SK-N-SH (cell line): ENCODE data around the gene MAPK13. TPM values are rescaled to one million over a fixed set of nuclear protein-coding genes. Genes with fewer than 3 reads are reported as not detected.

Experiments used
- CTCF ChIA-PET: fragments of 300-600, 350-600 bp; formaldehyde crosslinking; extraction: SDS; loops from one replicate; lab custom pipeline; 2021; lab: Yijun Ruan, JAX
- POLR2A ChIA-PET: fragments of 350-600 bp; sonication (Branson Sonifier 250); formaldehyde crosslinking; extraction: SDS; loops from one replicate; lab custom pipeline; 2020; ENCODE audit warnings: antibody characterized with exemption, inconsistent platforms; lab: Yijun Ruan, JAX
- DNase-seq: peaks from one replicate; pipeline ENCODE4 v3.0.0; 2012
- H2AFZ ChIP-seq: fragments of 200-600 bp; sonication (generic); 2 replicates; pipeline ENCODE4 v1.8.1; 2016; ENCODE audit warnings: antibody characterized with exemption, mild to moderate bottlenecking, low read depth
- H3F3A ChIP-seq: fragments of 200-600 bp; sonication (generic); replicated peaks from 2 replicates; pipeline ENCODE3; 2016; ENCODE audit warnings: antibody characterized with exemption, mild to moderate bottlenecking; ENCODE audit not compliant: insufficient read depth
- H3K27ac ChIP-seq, 2 experiments: fragments of 200-500 bp in 1 of 2; fragments of 200-600 bp in 1 of 2; sonication (Bioruptor generic) in 1 of 2; sonication (generic), shearing (Covaris generic) in 1 of 2; 2 replicates each; pipeline versions ENCODE4 v1.5.1 to v1.6.1; 2014 to 2016; ENCODE audit warnings: low read depth in 2 of 2, inconsistent platforms in 1 of 2, low read length in 1 of 2, mild to moderate bottlenecking in 1 of 2, mixed read lengths in 1 of 2
- H3K27me3 ChIP-seq: fragments of 200-600 bp; sonication (generic), shearing (Covaris generic); 2 replicates; pipeline ENCODE4 v1.6.1; 2016; ENCODE audit warnings: mixed run types; ENCODE audit not compliant: insufficient read depth
- H3K36me3 ChIP-seq, 2 experiments: fragments of 200-500 bp in 1 of 2; fragments of 200-600 bp in 1 of 2; sonication (Bioruptor generic) in 1 of 2; sonication (generic) in 1 of 2; replicated peaks in 1 of 2; 2 replicates each; pipeline versions ENCODE3 to v1.5.1; 2014 to 2016; ENCODE audit warnings: low read length in 1 of 2, mild to moderate bottlenecking in 1 of 2; ENCODE audit not compliant: insufficient read depth in 2 of 2, control insufficient read depth in 1 of 2
- H3K4me1 ChIP-seq, 2 experiments: fragments of 200-500 bp in 1 of 2; fragments of 200-600 bp in 1 of 2; sonication (Bioruptor generic) in 1 of 2; sonication (generic), shearing (Covaris generic) in 1 of 2; 2 replicates each; pipeline versions ENCODE4 v1.5.1 to v1.6.1; 2014 to 2016; ENCODE audit warnings: low read depth in 1 of 2, low read length in 1 of 2, mixed run types in 1 of 2; ENCODE audit not compliant: insufficient read depth in 2 of 2, control insufficient read depth in 1 of 2
- H3K4me2 ChIP-seq: fragments of 200-600 bp; sonication (generic), shearing (Covaris generic); 2 replicates; pipeline ENCODE4 v1.6.1; 2017; ENCODE audit warnings: mixed run types
- H3K4me3 ChIP-seq, 2 experiments: fragments of 200-500 bp in 1 of 2; fragments of 200-600 bp in 1 of 2; sonication (Bioruptor generic) in 1 of 2; sonication (generic), shearing (Covaris generic) in 1 of 2; 2 replicates each; pipeline versions ENCODE4 v1.5.1 to v1.8.1; 2014 to 2016; ENCODE audit warnings: low read depth in 2 of 2, inconsistent platforms in 1 of 2, low read length in 1 of 2, mild to moderate bottlenecking in 1 of 2, mixed read lengths in 1 of 2, moderate library complexity in 1 of 2
- H3K79me2 ChIP-seq: fragments of 200-600 bp; sonication (generic); 2 replicates; pipeline ENCODE4 v1.8.1; 2017; ENCODE audit warnings: mild to moderate bottlenecking; ENCODE audit not compliant: insufficient read depth
- H3K9ac ChIP-seq: fragments of 200-600 bp; sonication (generic); 2 replicates; pipeline ENCODE4 v1.6.1; 2017; ENCODE audit warnings: mixed run types
- H3K9me2 ChIP-seq: fragments of 200-600 bp; sonication (generic); 2 replicates; pipeline ENCODE4 v1.6.1; 2017; ENCODE audit warnings: mixed run types
- H3K9me3 ChIP-seq: fragments of 200-600 bp; sonication (generic); 2 replicates; pipeline ENCODE4 v1.6.1; 2017; ENCODE audit warnings: mixed run types, mild to moderate bottlenecking, moderate library complexity
- H4K20me1 ChIP-seq: fragments of 200-600 bp; sonication (generic); 2 replicates; pipeline ENCODE4 v1.6.1; 2017; ENCODE audit warnings: mild to moderate bottlenecking, mixed run types; ENCODE audit not compliant: insufficient read depth
- CHD2 ChIP-seq: fragments of 150-350 bp; IDR thresholded peaks from 2 replicates; pipeline ENCODE4 v1.6.1; 2018; ENCODE audit warnings: low read length; ENCODE audit not compliant: partially characterized antibody
- EP300 ChIP-seq, 2 experiments: IDR thresholded peaks; 2 replicates each; pipeline versions ENCODE4 v1.4.0 to v1.6.1; 2012; ENCODE audit warnings: borderline replicate concordance in 1 of 2, low read depth in 1 of 2, low read length in 1 of 2
- EZH2phosphoT487 ChIP-seq: fragments of 200-600 bp; sonication (generic); IDR thresholded peaks from 2 replicates; pipeline ENCODE4 v1.6.1; 2017; ENCODE audit warnings: low read depth, mixed run types, mild to moderate bottlenecking, antibody characterized with exemption, moderate library complexity, borderline replicate concordance
- FOSL2 ChIP-seq: IDR thresholded peaks from 2 replicates; pipeline ENCODE4 v1.4.0; 2012; ENCODE audit warnings: low read depth, mild to moderate bottlenecking, moderate library complexity, borderline replicate concordance
- GABPA ChIP-seq: IDR thresholded peaks from 2 replicates; pipeline ENCODE4 v1.4.0; 2012; ENCODE audit warnings: low read depth, mild to moderate bottlenecking
- GATA2 ChIP-seq: sonication (generic); formaldehyde crosslinking; IDR thresholded peaks from 2 replicates; pipeline ENCODE4 v1.5.0; 2020; ENCODE audit warnings: mild to moderate bottlenecking, missing genetic modification reagents
- MEF2A ChIP-seq: IDR thresholded peaks from 2 replicates; pipeline ENCODE4 v1.4.0; 2012; ENCODE audit warnings: low read depth, borderline replicate concordance
- MXI1 ChIP-seq: IDR thresholded peaks from 2 replicates; pipeline ENCODE4 v1.6.1; 2012; ENCODE audit warnings: mild to moderate bottlenecking, low read depth, low read length, improper control_type of control experiment
- NRF1 ChIP-seq: IDR thresholded peaks from 2 replicates; pipeline ENCODE4 v1.6.1; 2012; ENCODE audit warnings: low read depth, mild to moderate bottlenecking, low read length
- RAD21 ChIP-seq: IDR thresholded peaks from 2 replicates; pipeline ENCODE4 v1.6.1; 2012; ENCODE audit warnings: mild to moderate bottlenecking, low read length
- RCOR1 ChIP-seq: fragments of 150-350 bp; IDR thresholded peaks from 2 replicates; pipeline ENCODE4 v1.6.1; 2017; ENCODE audit warnings: antibody characterized with exemption, low read length
- RXRA ChIP-seq: IDR thresholded peaks from 2 replicates; pipeline ENCODE4 v1.4.0; 2012; ENCODE audit warnings: low read depth, mild to moderate bottlenecking, borderline replicate concordance
- SIN3A ChIP-seq: IDR thresholded peaks from 2 replicates; pipeline ENCODE4 v1.6.1; 2012; ENCODE audit warnings: low read depth, mild to moderate bottlenecking, low read length, moderate library complexity, borderline replicate concordance
- TAF1 ChIP-seq: IDR thresholded peaks from 2 replicates; pipeline ENCODE4 v1.6.1; 2012; ENCODE audit warnings: low read depth, mild to moderate bottlenecking, low read length, moderate library complexity, borderline replicate concordance
- TCF12 ChIP-seq: IDR thresholded peaks from 2 replicates; pipeline ENCODE4 v1.4.0; 2012
- TEAD4 ChIP-seq: IDR thresholded peaks from 2 replicates; pipeline ENCODE4 v1.4.0; 2012; ENCODE audit warnings: mild to moderate bottlenecking, borderline replicate concordance; ENCODE audit not compliant: insufficient read depth
- YY1 ChIP-seq: IDR thresholded peaks from 2 replicates; pipeline ENCODE4 v1.4.0; 2012; ENCODE audit warnings: low read depth, mild to moderate bottlenecking
- WGBS: methylation state at CpG from one replicate; pipeline ENCODE4 v1.1.6; 2017; ENCODE audit warnings: low lambda C conversion rate; 5-methylcytosine and 5-hydroxymethylcytosine counted together
- polyA plus RNA-seq, 3 experiments: library from polyadenylated mRNA; depleted of rRNA; stranded (reverse); fragments of >200 nt; gene quantifications; 2 replicates each; pipeline ENCODE4 v1.2.3, GENCODE V29; 2012
- TF ChIP-seq, protein P1 (sequence below): fragments of 150-350 bp; IDR thresholded peaks from 2 replicates; pipeline ENCODE4 v1.6.1; 2016; ENCODE audit warnings: mild to moderate bottlenecking, low read depth, low read length
- TF ChIP-seq, protein P2 (sequence below): IDR thresholded peaks from 2 replicates; pipeline ENCODE4 v1.6.1; 2012; ENCODE audit warnings: mild to moderate bottlenecking, low read depth, low read length, moderate library complexity
- TF ChIP-seq, protein P3 (sequence below): IDR thresholded peaks from 2 replicates; pipeline ENCODE4; 2012

The MAPK13 gene
- polyA plus RNA-seq, 1 of the 3 experiments (the other 2 are of a cell fraction), result 2.3 TPM

DNA sequence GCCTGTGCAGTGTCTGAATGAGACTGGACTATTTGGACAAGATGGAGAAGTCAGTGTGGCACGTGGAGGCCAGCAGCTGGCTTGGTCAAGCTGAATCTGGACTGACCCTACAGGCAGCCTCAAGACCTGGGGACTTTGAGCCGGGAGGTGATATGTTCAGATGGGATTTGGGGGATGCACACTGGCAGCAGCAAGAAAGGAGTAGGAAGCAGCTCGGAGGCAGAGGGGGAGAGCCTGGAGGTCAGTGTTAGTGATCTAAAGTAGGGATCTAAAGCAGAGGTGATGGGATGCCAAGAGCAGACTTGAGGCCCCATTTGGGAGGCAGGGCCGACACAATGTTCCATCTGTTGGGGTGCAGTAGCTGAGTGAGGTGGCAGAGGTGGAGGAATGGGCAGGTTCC lies 2.8 kb downstream of the MAPK13 start:
- Histone ChIP-seq H3K9me3 (no peaks in the 10 kb centered on the region), H3F3A (no peaks in the 10 kb centered on the region), H3K27ac (peak overlapping the region in 1 of 2 experiments; percentile 98; a peak in 2 of 4 replicates), H3K27me3 (no peaks in the 10 kb centered on the region), H3K4me3 (no peak overlapping the region), H3K9me2 (no peaks in the 10 kb centered on the region), H3K9ac (no peak overlapping the region), H3K79me2 (no peaks in the 10 kb centered on the region), H3K4me2 (no peak overlapping the region), H4K20me1 (no peaks in the 10 kb centered on the region), H3K4me1 (peaks cover 17 to 50% of the 10 kb centered on the region in 2 experiments), H2AFZ (no peak overlapping the region), H3K36me3 (no peaks in the 10 kb centered on the region)
- 93% methylated on average over 4 of the region's 4 CpGs for WGBS
- TF ChIP-seq NRF1 (no peak), RAD21 (no peak), TEAD4 (no peak), TCF12 (no peak), CHD2 (no peak), TAF1 (no peak), MXI1 (no peak), EZH2phosphoT487 (no peak), RXRA (no peak), RCOR1 (no peak), EP300 (IDR thresholded peaks at IDR 0.05; ENCODE audit: borderline replicate concordance in 1 of 2, low read depth in 1 of 2, low read length in 1 of 2) (no peak)
- TF ChIP-seq, protein P1, sequence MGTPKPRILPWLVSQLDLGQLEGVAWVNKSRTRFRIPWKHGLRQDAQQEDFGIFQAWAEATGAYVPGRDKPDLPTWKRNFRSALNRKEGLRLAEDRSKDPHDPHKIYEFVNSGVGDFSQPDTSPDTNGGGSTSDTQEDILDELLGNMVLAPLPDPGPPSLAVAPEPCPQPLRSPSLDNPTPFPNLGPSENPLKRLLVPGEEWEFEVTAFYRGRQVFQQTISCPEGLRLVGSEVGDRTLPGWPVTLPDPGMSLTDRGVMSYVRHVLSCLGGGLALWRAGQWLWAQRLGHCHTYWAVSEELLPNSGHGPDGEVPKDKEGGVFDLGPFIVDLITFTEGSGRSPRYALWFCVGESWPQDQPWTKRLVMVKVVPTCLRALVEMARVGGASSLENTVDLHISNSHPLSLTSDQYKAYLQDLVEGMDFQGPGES, result no peak
- POLR2A ChIA-PET, result no interaction called here
- CTCF ChIA-PET, result interaction anchor here (1.0 to 1.2 kb wide), 4 partner anchors 9 to 169 kb away, joined by 3 to 6 read pairs (median 4); partner anchors contain the start of gene MAPK14
- DNase-seq, result no peak

DNA sequence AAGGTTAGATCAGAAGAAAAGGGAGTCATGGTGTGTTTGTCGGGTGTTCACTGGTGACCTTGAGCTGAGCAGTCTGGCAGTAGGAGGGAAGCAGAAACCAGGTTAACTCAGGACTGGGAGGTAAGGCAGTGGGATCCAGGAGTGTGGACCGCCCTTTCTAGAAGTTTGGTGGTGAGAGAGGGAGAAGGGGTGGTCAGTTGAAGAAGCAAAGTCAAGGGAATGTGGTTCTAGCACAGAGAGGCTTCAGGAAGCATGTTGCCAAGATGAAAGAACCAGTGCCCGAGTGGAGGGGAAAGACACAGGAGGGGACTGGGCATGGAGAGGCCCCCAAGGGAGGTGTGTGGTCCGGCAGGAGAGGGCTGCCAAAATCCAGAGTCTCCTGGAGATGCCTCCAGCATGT lies 3.6 kb downstream of the MAPK13 start:
- Histone ChIP-seq H3K36me3 (no peaks in the 10 kb centered on the region), H3K27ac (no peak overlapping the region), H3K27me3 (no peaks in the 10 kb centered on the region), H2AFZ (no peak overlapping the region), H3K4me3 (no peak overlapping the region), H4K20me1 (no peaks in the 10 kb centered on the region)
- TF ChIP-seq RCOR1 (no peak), GABPA (no peak), GATA2 (CRISPR knock-in tag) (no peak), EZH2phosphoT487 (no peak), FOSL2 (no peak), TCF12 (no peak), SIN3A (no peak), MEF2A (no peak), CHD2 (no peak), YY1 (no peak)
- TF ChIP-seq, protein P2, sequence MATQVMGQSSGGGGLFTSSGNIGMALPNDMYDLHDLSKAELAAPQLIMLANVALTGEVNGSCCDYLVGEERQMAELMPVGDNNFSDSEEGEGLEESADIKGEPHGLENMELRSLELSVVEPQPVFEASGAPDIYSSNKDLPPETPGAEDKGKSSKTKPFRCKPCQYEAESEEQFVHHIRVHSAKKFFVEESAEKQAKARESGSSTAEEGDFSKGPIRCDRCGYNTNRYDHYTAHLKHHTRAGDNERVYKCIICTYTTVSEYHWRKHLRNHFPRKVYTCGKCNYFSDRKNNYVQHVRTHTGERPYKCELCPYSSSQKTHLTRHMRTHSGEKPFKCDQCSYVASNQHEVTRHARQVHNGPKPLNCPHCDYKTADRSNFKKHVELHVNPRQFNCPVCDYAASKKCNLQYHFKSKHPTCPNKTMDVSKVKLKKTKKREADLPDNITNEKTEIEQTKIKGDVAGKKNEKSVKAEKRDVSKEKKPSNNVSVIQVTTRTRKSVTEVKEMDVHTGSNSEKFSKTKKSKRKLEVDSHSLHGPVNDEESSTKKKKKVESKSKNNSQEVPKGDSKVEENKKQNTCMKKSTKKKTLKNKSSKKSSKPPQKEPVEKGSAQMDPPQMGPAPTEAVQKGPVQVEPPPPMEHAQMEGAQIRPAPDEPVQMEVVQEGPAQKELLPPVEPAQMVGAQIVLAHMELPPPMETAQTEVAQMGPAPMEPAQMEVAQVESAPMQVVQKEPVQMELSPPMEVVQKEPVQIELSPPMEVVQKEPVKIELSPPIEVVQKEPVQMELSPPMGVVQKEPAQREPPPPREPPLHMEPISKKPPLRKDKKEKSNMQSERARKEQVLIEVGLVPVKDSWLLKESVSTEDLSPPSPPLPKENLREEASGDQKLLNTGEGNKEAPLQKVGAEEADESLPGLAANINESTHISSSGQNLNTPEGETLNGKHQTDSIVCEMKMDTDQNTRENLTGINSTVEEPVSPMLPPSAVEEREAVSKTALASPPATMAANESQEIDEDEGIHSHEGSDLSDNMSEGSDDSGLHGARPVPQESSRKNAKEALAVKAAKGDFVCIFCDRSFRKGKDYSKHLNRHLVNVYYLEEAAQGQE, result no peak
- TF ChIP-seq, protein P3, sequence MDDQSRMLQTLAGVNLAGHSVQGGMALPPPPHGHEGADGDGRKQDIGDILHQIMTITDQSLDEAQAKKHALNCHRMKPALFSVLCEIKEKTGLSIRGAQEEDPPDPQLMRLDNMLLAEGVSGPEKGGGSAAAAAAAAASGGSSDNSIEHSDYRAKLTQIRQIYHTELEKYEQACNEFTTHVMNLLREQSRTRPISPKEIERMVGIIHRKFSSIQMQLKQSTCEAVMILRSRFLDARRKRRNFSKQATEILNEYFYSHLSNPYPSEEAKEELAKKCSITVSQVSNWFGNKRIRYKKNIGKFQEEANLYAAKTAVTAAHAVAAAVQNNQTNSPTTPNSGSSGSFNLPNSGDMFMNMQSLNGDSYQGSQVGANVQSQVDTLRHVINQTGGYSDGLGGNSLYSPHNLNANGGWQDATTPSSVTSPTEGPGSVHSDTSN, result no peak
- TF ChIP-seq, all 33 proteins: peak for 0
- 92% methylated on average over 4 of the region's 4 CpGs for WGBS
- no peaks in the 10 kb centered on the region for H3K9me2 ChIP-seq
- H3K4me1 ChIP-seq, result peaks cover 17 to 50% of the 10 kb centered on the region in 2 experiments
- no peaks in the 10 kb centered on the region for H3K79me2 ChIP-seq
- H3K9me3 ChIP-seq, result no peaks in the 10 kb centered on the region
- no peak for DNase-seq
- no peak overlapping the region for H3K9ac ChIP-seq
- ChIA-PET CTCF (interaction anchor here (0.6 to 1.2 kb wide), 4 partner anchors 10 to 107 kb away, joined by 3 to 6 read pairs (median 4); partner anchors contain the start of gene MAPK14), POLR2A (no interaction called here)
- no peak overlapping the region for H3K4me2 ChIP-seq
- no peaks in the 10 kb centered on the region for H3F3A ChIP-seq
